Activated T-cell treated with anti-CD3 and anti-CD28 coated beads for 4 hours (primary cell): ENCODE results near the gene LY86.

Experiments used
- DNase-seq: peaks from one replicate; pipeline ENCODE4 v3.0.0-alpha.2; 2020

Gene LY86

DNA sequence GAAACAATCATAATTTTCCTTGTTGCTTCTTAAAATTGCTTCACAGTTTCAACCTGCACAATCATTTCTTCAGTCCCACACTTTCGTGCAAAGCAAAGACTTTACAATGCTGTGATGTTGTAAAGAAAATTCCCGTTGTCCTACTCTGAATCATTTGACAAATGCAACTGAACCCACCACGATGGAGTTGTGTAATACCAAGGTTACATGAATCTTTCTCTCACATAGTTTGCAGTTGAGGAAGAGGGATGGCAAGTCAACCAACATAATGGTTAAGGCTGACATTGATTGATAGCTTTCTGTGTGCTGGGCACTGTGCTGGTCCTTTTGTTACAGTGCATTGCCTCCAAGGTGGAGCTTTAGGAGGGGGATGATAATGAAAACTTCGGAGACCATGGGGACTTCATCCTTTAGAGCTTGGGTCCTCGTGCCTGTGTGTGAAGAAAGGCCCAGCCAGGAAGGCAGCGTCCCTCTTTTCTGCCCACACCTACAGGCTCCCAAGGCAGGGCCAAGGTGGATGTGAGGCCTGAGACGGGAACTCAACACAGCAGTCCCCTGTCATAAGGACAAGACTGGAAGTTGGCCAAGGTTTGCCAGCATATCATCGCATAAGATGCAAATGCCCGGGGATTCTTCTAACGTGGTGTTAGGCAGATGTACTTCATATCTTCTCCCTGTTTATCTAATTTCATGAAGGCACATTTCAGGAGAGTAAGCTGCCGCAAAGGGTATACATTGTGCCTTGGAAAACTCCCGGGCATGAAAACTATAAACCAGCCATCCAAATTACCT lies 96.9 kb downstream of the LY86 start:
- no peak for DNase-seq

DNA sequence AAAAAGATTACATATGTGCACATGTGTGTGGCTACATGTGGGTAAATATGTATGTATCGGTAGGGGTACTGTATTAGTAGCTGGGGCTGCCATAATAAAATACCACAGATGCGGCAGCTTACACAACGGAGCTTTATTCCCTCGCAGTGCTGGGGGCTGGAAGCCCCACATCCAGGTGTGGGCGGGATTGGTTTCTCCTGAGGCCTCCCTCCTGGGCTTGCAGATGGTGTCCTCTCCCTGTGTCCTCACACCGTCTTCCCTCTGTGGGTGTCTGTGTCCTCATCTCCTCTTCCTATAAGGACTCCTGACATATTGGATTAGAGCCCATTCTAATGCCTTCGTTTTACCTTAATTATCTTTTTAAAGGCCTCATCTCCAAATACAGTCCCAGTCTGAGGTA lies 97.7 kb downstream of the LY86 start:
- DNase-seq: no peak

DNA sequence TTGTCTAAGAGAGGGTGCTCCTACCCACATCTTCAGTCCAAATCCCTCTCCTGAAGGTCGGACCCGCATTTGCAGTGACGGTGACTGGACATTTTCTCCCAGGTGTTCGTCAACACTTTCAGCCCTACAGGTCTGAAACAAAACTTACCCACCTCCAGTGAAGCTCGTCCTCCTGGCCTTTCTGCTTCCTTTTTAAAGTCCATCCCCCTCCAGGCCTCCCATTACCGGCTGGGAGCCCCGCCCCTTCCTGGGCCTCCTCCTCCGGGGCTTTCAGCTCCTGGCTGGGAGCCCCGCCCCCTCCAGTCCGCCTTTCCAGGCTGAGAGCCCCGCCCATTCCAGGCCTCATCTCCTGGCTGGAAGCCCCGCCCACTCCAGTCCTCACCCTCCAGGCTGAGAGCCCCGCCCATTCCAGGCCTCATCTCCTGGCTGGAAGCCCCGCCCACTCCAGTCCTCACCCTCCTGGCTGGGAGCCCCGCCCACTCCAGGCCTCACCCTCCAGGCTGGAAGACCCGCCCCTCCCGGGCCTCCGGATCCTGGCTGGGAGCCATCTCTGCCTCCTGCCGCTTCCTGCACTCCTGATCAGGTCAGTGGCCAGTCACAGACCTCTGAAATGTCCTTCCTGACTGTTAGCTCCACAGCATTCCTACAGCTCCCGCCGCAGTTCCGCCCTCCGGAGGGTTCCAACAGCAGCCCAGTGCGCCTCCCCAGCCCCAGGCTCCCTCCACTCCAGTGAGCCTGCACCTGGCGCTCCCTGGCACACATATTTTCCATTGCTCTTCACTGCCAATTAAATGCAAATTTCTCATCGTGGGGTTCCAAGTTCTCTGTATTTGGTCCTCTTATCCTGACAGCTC lies 98.5 kb downstream of the LY86 start:
- no peak for DNase-seq

DNA sequence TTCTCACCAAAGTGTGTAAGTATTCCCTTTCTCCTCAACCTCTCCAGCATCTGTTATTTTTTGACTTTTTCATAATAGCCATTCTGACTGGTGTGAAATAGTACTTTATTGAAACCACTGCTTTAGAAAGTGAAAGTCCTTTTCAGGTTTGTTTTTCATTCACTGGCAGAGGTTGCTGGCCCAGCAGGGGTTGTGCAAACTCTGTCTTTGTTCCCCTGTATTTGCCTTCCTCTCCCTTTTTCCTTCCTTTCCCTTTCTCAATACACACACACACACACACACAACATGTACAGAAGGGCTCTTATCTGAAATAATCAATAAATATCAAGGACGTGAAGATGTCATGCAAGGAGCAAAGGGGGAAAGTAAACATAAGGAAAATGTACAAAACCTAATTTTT lies 99.8 kb downstream of the LY86 start:
- no peak for DNase-seq

DNA sequence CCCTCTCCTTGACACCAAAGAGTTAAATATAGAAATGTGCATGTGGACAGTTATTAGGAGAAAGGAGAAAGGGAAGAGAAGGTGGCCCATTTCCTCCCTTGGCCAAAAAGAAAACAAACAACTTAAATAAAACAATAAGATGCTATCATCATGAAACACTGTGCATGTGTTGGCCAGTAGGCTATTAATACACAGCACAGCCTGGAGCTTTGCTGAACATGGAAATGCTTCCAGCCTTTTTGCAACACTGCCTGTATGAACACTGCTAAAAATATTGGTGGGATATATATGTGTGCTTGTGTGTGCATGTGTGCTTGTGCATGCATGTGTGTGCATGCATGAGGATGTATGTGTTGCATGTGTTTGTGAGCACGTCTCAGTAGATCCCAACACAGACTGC lies 100.4 kb downstream of the LY86 start:
- DNase-seq: no peak

DNA sequence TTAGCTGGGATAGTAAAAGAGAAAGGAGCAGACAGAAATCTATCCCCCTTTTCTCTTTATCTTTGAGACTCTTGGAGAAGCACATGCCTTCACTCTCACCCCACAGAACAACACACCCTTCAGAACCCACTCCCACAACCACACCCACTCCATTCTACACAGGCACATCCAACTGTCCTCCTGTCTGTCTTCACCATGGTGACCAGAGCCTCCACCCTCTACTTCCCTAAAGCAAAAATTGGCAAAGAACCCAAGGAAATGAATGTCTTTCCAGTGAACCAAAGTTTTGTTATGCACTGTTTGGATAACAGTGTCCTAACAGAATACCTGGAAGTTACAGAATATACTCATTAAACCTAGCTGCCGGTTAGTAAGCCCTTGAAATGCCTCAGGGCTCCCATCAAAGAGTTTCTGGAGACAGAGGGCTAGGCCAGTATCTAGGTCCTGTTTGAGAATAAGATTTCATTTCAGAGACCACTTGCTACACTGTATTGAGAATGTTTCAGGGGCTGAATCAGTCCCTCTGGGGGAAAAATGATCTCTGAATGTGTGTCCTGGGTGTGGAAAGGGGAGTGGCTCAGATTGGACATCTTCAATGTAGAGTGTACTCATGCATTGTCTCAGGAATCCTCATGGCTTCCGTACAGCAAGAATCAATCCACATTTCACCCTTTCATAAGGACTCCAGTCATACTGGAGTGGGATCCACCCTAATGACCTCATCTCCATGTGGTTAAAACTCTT lies 101.1 kb downstream of the LY86 start:
- DNase-seq: no peak

DNA sequence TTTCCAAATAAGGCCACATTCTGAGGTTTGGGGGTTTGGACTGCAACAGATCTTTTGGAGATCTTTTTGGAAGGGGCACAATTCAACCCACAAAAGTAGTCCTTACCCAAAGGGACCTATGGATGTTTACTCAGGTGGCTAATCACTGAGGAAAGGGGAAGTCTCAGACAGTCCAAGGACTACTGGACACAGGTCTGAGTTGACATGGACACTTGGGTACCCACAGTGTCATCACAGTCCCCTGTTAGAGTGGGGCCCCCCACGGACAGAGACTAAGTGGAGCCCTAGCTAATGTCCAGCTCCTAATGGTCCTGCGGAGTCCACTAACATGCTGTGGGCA lies 101.6 kb downstream of the LY86 start:
- DNase-seq: no peak

DNA sequence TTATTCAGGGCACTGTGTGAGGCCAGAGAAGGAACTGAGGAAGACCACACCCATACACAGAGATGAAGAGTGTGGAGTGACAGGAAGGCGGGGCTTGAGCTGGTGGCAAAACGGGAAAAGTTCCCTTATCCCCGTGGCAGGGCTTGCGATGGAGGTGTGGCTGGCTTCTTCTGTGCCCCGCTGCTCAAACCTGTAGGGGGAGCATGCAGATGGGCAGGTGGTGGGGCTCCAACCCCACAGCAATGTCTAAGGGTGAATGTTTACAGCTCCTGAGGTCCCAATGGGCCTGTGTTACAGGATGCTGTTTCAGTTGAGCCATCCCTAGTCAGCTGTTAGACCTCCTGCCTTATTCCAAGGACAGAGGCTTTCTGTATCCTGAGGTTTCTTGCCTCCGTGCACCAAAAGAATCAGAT lies 105.9 kb downstream of the LY86 start:
- DNase-seq: no peak

DNA sequence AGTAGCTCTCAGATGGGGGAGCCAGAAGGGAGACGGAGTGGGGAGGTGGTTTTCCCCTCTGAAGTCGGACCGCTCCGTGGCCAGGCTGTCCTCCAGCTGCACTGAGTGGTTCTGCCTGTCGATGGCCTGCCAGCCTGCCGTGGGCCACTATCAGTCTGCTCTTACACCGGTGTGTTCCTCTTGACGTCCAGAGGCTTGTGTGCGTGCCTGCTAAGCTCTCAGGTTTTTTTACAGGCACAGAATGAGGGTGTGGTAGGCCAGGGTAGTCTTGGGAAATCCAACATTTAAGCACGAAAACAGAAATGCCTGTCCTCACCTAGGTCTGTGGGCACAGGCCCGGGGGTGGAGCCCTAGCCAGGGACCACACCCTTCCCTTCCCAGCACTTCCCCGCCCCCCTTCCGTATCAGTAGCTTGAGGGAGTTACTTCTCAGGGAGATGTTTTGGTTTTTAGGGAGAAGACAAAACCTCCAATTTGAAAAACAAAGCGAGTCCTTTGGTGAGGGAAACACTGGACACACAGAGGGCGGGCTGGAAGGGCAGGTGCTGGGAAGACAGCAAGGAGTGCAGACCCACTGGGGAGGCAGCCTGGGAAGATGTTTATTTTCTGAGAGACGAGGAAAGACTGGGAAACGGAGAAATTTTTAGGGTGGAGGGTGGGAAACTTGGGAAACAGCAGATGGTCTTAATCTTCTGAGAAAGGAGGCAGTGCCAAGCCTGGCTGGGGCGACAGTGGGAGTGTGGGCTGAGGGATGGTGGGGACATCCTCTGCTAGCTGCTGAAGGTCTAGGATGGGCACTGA lies 106.5 kb downstream of the LY86 start:
- no peak for DNase-seq

DNA sequence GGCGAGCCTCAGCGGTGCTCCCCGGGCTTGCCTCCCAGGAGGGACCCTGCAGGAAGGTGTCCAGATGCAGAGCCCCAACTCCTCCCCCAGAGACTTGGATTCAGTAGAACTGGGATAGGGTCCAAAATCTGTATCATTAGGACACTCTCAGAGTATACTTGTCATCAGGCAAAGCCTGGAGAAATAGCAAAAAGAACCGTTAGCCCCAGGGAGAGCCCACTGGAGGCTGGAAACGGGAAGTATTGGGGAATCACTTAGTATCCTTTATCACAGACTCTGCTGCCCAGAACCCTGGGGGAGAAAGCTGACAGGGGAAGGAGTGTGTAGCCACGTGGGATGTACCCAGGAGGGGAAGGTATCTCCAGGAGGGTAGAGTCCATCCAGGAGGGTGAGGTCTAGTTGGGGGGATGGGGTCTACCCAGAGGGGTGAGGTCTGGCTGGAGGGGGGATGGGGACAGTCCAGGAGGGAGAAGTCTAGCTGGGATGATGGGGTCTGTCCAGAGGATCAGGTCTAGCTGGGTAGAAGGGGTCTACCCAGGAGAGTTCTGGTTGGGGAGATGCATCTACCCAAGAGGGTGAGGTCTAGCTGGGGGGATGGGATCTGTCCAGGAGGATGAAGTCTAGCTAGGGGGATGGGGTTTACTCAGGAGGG lies 107.2 kb downstream of the LY86 start:
- no peak for DNase-seq

DNA sequence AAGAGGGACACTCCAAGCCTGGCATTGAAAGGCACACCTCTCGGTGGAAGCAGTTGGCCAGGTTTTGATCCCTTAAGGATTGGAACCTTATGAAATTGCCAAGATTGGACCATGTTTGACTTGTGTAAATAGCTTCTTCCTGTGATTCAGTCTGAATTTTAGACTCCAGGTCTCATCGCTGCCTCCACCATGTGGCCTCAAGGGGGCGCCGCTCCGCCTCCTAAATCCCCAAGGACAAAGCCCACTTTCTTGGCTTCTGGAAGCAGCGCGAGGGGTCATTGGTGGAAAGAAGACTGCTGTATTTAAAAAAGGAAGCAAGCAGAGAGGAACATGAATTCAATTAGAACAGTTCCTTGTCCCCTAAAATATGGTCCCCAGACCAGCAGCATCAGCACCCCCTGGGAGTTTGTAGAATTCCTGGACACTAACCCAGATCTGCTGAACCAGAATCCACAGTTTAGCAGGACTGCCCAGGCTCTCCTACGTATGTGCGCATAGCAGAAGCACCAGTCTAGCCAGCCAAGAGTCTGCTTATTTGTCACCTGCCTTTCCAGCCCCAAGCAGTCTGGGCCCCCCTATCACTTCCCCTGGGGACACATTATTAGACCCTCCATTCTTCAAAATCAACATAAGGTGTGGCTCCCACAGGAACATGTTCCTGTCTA lies 108.5 kb downstream of the LY86 start:
- DNase-seq: no peak

DNA sequence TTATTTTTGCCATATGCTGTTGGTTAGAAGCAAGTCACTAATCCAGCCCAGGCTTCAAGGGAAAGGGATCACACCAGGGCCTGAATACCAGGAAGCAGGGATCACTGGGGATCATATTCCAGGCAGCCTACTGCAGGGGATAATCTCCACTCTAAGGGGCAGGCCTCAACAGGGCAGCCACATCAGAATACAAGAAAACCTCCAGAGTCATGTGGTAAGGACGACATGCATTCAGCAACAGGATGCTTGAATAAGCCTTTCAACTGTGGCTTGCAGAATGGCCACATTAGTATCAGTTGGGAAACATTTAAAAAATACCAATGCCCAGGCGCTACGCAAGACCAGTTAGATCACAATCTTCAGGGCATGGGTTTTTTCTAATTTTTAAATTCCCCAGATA lies 109.1 kb downstream of the LY86 start:
- DNase-seq: no peak

DNA sequence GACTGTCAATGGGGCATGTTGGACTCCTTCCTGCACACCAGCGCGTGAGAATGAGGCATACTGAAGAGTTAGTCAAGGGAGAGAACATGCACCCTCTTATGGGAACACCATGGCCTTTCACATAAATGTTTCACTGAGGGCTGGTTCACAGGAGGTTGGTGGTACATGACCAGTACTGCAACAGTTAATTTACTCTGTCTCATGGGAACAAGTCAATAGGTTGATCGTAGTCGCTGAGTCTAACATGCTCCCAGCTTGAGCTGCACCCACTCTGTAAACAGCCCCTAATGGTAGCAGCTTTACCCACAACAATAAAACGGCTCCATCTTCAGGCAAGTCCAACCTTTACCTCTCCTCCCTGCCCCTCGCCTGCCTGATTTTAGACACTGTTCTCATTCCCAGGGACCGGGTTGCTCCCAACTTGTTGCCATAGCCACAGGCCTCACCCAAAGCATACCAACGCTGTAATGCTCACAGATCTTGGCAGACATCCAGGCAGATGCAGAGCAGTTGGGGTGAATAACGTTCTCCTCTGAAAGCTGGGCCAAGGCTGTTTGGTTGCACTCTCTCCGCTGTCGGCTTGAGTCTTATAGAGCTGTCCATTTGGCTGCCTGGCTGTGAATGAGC lies 111.3 kb downstream of the LY86 start:
- no peak for DNase-seq

DNA sequence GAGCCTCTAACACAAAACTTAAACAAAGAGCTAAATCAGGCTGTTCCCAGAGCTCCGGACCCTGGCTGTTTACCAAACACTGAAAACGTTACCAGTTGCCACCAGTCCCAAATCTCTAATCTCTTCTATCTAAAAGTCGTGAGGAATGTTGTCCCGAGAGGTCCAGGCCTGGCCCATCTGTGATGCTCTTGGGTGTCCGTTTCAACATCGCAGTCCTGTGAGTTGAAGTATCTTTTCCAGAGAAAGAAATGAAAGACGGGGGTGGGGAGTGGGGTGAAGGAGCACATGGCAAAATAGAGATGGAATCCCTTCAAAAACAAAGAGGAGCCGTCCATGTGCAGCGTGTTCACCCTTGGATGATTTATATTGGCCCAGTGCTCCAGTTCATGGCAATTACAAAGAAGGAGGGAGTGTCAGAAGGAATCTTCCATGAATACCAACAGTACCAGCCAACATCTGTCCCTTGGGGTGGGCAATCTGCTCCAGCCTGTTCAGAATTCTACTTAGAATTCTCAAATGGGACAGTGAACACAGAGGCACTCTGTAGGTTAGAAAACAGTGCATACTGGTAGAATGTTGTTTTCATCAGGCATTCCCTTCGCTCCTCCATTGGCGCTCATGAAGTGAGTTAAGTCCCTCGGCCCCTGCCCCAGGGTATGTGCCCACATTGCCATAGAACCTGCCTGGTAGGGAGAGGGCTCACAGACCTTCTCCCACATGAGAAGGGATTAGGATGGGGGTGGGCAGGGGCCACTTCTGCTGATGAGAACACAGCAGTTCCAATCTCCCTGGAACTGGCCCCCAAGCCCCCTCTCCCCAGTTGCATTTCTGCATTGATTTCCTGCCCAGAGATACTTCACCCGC lies 112.1 kb downstream of the LY86 start:
- DNase-seq: no peak

DNA sequence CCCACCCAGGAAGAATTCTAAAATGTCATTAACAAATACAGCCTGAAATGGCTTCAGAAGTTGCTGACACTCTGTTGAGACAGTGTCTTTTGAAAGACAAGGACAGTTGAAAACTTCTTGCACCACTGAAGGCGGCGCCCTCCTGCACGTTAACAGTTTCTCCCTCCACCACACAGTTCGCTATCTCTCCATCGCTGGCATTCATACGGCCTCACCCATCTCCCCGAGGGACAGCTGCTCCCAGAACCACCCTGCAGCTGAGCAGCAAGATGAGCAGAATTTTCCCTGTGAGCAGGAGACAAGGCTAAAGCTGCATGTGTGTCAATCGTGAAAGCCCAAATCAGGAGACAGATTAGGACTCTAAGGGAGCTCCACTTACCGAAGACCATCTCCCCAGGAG lies 113.3 kb downstream of the LY86 start:
- DNase-seq: no peak

DNA sequence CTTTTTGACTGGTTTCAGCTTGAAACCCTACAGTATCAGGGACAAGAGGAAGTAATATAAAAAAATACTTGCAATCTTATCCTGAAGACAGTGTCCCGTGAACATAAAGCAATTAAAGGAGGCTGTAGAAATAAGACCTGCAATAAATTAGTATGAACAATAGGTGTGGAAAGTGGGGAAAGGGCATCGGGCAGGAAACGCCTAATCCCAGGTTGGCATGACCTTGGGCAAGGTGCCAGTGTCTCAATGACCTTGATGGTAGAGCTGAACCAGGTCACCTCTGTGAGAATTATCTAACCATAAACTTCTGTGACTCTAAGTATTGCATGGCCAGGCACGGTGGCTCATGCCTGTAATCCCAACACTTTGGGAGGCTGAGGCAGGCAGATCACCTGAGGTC lies 115.2 kb downstream of the LY86 start:
- DNase-seq: no peak
